Measurements from ENCODE around the gene BIN1. TPM values are rescaled to one million over a fixed set of nuclear protein-coding genes. Genes with fewer than 3 reads are reported as not detected.

The BIN1 gene
- total RNA-seq, 1 experiment from 2014 or later = 87.5 TPM

- H3K9me2 ChIP-seq (ENCODE audit: insufficient read depth) = no peaks in the 10 kb centered on the region
- no peak overlapping the region for H3K27ac ChIP-seq
- peaks cover 3% of the 10 kb centered on the region; the same call in 1 of the 2 replicates for H3K9me3 ChIP-seq (ENCODE audit: insufficient read depth, low read depth)
- H3F3A ChIP-seq (ENCODE audit: insufficient read depth, low read depth) = no peaks in the 10 kb centered on the region
- no peaks in the 10 kb centered on the region for H3K27me3 ChIP-seq (ENCODE audit: insufficient read depth, low read depth)
- BruUV-seq (replicated peaks) = no TSS peak
- H4K20me1 ChIP-seq (ENCODE audit: insufficient read depth) = no peaks in the 10 kb centered on the region
- TF ChIP-seq CTCF (conservative IDR thresholded peaks at IDR 0.05) = no peak
- no peak for TF ChIP-seq EZH2 (IDR thresholded peaks at IDR 0.05; ENCODE audit: low read depth)
- intact Hi-C loops (cut with micrococcal nuclease; ENCODE audit: unreplicated experiment) = no loop called here
- ChIA-PET POLR2A (ENCODE audit: unreplicated experiment) (no interaction called here), CTCF (no interaction called here)
- no peak overlapping the region for H3K4me3 ChIP-seq
- no peaks in the 10 kb centered on the region for H3K4me1 ChIP-seq (replicated peaks; ENCODE audit: insufficient read depth)
- no peak overlapping the region for H2AFZ ChIP-seq
- no peak overlapping the region for H3K4me2 ChIP-seq
- no peaks in the 10 kb centered on the region for H3K36me3 ChIP-seq (ENCODE audit: low read depth)
- H3K79me2 ChIP-seq (ENCODE audit: low read depth) = no peaks in the 10 kb centered on the region
- no peak for DNase-seq
Observed at GRCh38 chr2:127138281-127138680, 31.3 kb upstream of the BIN1 start.

- CTCF ChIA-PET = interaction anchor here (0.5 kb wide), 1 partner anchor 57 kb away, joined by 7 read pairs; no protein-coding TSS in a partner anchor
- no peak overlapping the region for H2AFZ ChIP-seq
- no peak overlapping the region for H3K4me2 ChIP-seq
- no peaks in the 10 kb centered on the region for H4K20me1 ChIP-seq (ENCODE audit: insufficient read depth)
- no peaks in the 10 kb centered on the region for H3K27me3 ChIP-seq (ENCODE audit: insufficient read depth, low read depth)
- H3K79me2 ChIP-seq (ENCODE audit: low read depth) = no peaks in the 10 kb centered on the region
- no peak overlapping the region for H3K4me3 ChIP-seq
- no peaks in the 10 kb centered on the region for H3K4me1 ChIP-seq (replicated peaks; ENCODE audit: insufficient read depth)
- H3F3A ChIP-seq (ENCODE audit: insufficient read depth, low read depth) = no peaks in the 10 kb centered on the region
- H3K36me3 ChIP-seq (ENCODE audit: low read depth) = no peaks in the 10 kb centered on the region
- H3K9me3 ChIP-seq (ENCODE audit: insufficient read depth, low read depth) = peaks cover 3% of the 10 kb centered on the region; the same call in 1 of the 2 replicates
- no peaks in the 10 kb centered on the region for H3K9me2 ChIP-seq (ENCODE audit: insufficient read depth)
- DNase-seq = no peak
- TF ChIP-seq CTCF (conservative IDR thresholded peaks at IDR 0.05) = no peak
- no TSS peak for BruUV-seq (replicated peaks)
- POLR2A ChIA-PET (ENCODE audit: unreplicated experiment) = no interaction called here
- intact Hi-C loops (cut with micrococcal nuclease; ENCODE audit: unreplicated experiment) = no loop called here
- no peak overlapping the region for H3K27ac ChIP-seq
Observed at GRCh38 chr2:127137741-127138140, 30.8 kb upstream of the BIN1 start.

- Histone ChIP-seq H3F3A (ENCODE audit: insufficient read depth, low read depth) (no peaks in the 10 kb centered on the region), H3K9me2 (ENCODE audit: insufficient read depth) (no peaks in the 10 kb centered on the region), H3K27me3 (ENCODE audit: insufficient read depth, low read depth) (no peaks in the 10 kb centered on the region), H3K4me1 (replicated peaks; ENCODE audit: insufficient read depth) (no peaks in the 10 kb centered on the region), H2AFZ (no peak overlapping the region), H3K4me3 (no peak overlapping the region), H3K79me2 (ENCODE audit: low read depth) (no peaks in the 10 kb centered on the region), H3K27ac (no peak overlapping the region), H4K20me1 (ENCODE audit: insufficient read depth) (no peaks in the 10 kb centered on the region), H3K9me3 (ENCODE audit: insufficient read depth, low read depth) (peaks cover 3% of the 10 kb centered on the region; the same call in 1 of the 2 replicates), H3K4me2 (no peak overlapping the region), H3K36me3 (ENCODE audit: low read depth) (no peaks in the 10 kb centered on the region)
- no TSS peak for BruUV-seq (replicated peaks)
- DNase-seq = no peak
- POLR2A ChIA-PET (ENCODE audit: unreplicated experiment) = no interaction called here
- no peak for TF ChIP-seq CTCF (conservative IDR thresholded peaks at IDR 0.05)
- no peak for TF ChIP-seq EZH2 (IDR thresholded peaks at IDR 0.05; ENCODE audit: low read depth)
- CTCF ChIA-PET = no interaction called here
- intact Hi-C loops (cut with micrococcal nuclease; ENCODE audit: unreplicated experiment) = no loop called here
Observed at GRCh38 chr2:127137225-127137624, 30.3 kb upstream of the BIN1 start.

Measured in PC-9 (cell line).